CD4-positive, alpha-beta T cell treated with Interleukin-12 subunit alpha and Interleukin-12 subunit beta, for 1 hour (primary cell): ENCODE data around the gene CLRN3.

Source experiments
- DNase-seq: peaks from one replicate; pipeline ENCODE4 v3.0.0-alpha.2; 2020

CLRN3 gene

GRCh38 chr10:127892743-127893142 is at the start of gene CLRN3:
Gene CLRN3 (minus strand): TSS chr10:127892941. CDS start chr10:127892784, 157 bp downstream.
- DNase-seq = no peak

- DNase-seq = no peak
Measured at GRCh38 chr10:127940866-127941640, 48.3 kb upstream of the CLRN3 start.

- no peak for DNase-seq
Measured at GRCh38 chr10:127939786-127940330, 47.1 kb upstream of the CLRN3 start.

- no peak for DNase-seq
Measured at GRCh38 chr10:127937915-127938463, 45.2 kb upstream of the CLRN3 start.

GRCh38 chr10:127937069-127937468 is 44.3 kb upstream of the CLRN3 start:
- no peak for DNase-seq

- no peak for DNase-seq
Measured at GRCh38 chr10:127935071-127935561, 42.4 kb upstream of the CLRN3 start.

- DNase-seq = no peak
Measured at GRCh38 chr10:127934383-127934782, 41.6 kb upstream of the CLRN3 start.

- no peak for DNase-seq
Measured at GRCh38 chr10:127933271-127933670, 40.5 kb upstream of the CLRN3 start.

GRCh38 chr10:127932521-127933270 is 40.0 kb upstream of the CLRN3 start:
- DNase-seq = no peak

GRCh38 chr10:127928021-127928806 is 35.5 kb upstream of the CLRN3 start:
- DNase-seq = no peak

GRCh38 chr10:127926455-127926854 is 33.7 kb upstream of the CLRN3 start:
- DNase-seq = no peak

- DNase-seq = no peak
Measured at GRCh38 chr10:127925471-127926207, 32.9 kb upstream of the CLRN3 start.

GRCh38 chr10:127923646-127924045 is 30.9 kb upstream of the CLRN3 start:
- DNase-seq = no peak

GRCh38 chr10:127922675-127923366 is 30.1 kb upstream of the CLRN3 start:
- DNase-seq = no peak

- DNase-seq = no peak
Measured at GRCh38 chr10:127922206-127922605, 29.5 kb upstream of the CLRN3 start.

GRCh38 chr10:127921753-127922145 is 29.0 kb upstream of the CLRN3 start:
- no peak for DNase-seq

- no peak for DNase-seq
Measured at GRCh38 chr10:127921075-127921752, 28.5 kb upstream of the CLRN3 start.

GRCh38 chr10:127920306-127921074 is 27.7 kb upstream of the CLRN3 start:
- no peak for DNase-seq

GRCh38 chr10:127919418-127920271 is 26.9 kb upstream of the CLRN3 start:
- no peak for DNase-seq
